Activated CD4-positive, alpha-beta T cell treated with anti-CD3 and anti-CD28 coated beads, Interleukin-2, amount 50 U/mL, for 1 hour (primary cell): ENCODE data around the gene GXYLT1.
"Not testable (repeated sequence)": the region's sequence is repeated elsewhere in the genome, so short reads cannot be mapped to it uniquely, and the experiment has no call there.

Source experiments
- DNase-seq: peaks from one replicate; pipeline ENCODE4 v3.0.0-alpha.2; 2020

GXYLT1 gene

DNA sequence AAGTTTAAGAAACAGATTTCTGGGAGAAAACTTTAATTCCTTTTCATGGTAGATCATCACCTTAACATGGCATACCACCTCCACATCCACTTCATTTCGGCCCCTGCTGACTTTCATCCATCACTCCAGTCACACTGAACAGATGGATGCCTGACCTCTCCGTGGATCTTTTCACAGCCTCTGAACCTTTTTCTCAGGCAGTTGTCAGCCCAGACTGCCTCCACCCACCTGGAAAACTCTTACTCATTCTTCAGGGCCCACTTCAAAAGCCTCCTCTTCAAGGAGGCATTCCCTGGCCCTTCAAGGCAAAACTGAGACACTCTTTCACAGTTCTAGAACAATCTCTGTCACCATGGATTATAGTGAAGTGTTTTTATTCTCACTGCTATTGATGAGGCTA, 52.9 kb downstream of the GXYLT1 start:
- no peak for DNase-seq

DNA sequence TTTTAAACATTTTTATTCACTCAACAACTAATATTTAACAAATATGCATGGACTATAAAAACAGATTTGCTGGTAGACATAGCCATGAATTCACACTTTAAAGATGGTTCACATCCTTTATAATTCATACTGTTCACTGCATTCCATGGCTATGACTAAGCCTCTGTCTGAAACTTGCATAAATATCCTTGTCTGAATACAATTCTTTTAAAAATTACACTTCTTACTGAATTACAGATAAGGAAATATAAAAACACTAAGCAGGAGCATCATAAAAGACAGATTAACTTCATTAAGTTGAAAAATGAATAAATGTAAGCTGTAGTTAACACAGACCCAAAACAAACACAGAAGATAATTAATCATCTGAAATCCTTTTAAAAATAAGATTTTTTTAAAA, 53.8 kb downstream of the GXYLT1 start:
- DNase-seq = no peak

DNA sequence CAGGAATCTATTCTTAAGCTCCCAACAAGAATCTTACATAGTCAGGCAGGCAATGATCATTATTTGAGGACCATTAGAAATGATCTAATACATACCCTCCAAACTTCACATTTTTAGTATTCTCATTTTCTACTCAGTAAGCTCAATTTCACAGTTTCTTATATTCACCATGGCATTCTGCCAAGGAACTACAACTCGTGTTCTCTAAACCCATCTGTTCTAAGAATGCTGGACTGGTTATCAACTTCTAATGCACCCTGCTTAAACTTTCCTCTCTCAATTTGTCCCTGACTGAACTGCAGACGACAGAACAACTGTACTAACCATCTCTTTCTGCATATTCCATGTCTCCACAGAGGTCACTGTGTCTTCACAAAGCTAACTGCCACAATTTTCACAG, 58.6 kb downstream of the GXYLT1 start:
- no peak for DNase-seq

DNA sequence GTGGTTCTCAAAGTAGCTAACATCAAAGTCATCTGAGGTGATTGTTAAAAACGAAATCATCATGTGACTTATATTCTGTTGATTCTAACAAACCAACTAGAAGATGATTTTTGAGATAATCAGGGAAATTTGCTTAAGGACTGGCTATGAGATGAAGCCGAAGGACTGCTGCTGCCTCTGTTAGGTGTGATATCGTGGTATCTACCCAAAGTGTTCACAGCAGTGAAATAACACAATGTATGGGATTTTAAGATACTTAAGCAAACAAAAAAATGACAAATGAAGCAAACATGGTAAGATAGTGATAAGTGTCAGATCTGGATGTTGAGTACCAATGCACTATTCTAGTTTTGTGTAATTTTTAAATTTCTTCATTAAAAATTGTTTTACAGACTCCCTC, 59.1 kb downstream of the GXYLT1 start:
- no peak for DNase-seq

DNA sequence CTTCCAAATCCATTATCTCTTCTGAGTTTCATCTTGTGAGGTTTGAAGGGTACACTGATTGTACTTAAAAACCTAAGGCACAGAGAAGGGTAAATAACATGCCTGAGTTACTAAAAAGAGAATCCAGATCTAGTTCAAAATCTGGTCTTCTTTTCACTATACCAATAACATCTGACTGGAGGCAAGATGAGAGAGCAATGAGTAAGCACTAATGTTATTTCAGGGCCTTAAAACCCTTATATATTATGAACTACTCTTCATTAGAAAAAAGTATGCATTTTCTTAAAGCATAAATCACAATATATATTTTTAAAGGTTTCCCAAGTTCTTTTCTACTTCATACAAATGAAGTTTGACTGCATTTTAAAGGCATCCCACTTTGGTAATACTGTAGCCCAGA, 60.2 kb downstream of the GXYLT1 start:
- DNase-seq = no peak

DNA sequence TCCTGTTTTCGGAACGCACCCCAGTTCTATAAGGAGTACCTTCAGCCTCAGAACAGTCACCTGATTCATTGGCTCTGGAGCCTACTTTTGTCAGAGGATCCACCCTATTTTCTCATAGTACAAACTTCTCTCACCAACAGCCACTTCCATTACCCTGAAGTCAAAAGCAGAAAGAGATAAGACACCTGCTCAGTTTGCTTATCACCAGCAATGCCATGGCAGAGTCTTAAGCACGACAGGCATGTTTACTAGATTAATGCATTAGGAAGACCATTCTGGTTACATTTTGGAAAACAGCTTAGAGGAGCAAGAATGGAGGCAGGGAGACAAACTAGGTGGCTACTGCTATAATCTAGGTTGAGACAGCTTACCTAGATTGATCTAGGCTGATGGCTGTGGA, 67.7 kb downstream of the GXYLT1 start:
- no peak for DNase-seq

DNA sequence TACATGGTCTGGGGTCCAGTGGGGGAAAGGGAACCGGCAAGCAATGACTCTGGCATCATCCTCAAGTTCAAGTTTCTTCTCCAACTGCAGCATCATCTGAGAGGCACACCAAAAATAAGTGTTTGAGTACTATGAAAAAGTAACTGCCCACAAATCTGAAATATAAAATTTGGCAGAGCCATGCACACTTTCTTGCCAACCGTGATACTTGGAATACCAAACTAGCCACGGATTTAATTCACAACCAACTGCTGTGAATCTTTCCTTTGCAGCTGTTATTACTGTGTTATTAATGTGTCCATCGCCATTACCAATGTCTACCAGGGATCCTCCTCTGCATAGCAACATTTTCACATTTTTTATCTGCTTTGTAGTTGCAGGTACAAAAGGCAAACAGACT, 74.6 kb downstream of the GXYLT1 start:
- DNase-seq = no peak

DNA sequence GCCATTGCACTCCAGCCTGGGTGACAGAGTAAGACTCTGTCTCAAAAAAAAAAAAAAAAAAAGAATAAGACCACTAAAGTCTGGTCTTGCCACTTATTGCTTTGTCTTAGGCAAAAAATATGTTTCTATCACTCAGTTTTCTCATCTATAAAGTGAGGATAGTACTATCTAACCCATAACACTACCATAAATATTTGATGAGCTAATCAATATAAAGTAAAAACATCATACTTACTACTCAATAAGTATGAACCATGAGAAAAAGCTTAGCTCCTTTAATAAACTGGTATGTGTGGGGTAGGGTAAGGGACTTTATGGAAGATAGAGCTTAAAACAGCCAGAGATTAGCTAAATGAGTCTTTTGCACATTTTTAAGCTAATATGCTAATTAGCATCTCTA, 85.5 kb downstream of the GXYLT1 start:
- DNase-seq = no peak

DNA sequence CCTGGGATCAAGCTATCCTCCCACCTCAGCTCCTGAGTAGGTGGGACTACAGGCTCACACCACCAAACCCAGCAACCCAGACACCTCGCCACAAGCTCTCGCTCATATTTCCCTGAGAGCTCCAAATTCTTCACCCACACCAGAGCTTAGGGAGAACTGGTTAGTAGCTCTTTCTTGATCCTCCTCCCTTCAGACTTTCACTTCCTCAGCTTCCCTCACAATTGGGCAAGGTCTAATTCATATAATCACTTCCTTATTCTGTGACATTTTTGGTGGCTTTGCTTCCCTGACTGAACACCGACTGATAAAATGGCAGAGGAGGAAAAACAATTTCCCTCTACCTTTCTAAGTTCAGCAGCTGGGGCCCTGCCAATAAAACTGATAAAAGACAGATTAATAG, 88.5 kb downstream of the GXYLT1 start:
- no peak for DNase-seq

DNA sequence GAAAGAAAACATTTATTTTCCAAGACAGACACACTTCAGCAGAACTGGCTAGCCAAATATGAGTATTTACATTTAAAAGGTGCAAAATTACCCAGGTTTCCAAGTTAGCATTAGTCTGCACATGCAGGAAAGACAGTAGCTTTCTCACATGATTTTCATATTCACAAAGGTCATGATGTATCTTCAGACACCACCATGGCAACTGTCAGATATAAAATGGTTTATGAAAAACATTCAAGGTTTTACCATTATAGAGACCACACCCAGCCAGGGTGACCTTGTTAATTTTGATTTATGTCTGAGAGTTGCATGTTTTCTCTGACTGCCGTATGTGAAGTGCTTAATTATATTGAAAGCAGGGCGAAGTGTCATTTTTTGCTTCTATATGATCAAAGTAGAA, 91.2 kb downstream of the GXYLT1 start:
- DNase-seq = no peak

DNA sequence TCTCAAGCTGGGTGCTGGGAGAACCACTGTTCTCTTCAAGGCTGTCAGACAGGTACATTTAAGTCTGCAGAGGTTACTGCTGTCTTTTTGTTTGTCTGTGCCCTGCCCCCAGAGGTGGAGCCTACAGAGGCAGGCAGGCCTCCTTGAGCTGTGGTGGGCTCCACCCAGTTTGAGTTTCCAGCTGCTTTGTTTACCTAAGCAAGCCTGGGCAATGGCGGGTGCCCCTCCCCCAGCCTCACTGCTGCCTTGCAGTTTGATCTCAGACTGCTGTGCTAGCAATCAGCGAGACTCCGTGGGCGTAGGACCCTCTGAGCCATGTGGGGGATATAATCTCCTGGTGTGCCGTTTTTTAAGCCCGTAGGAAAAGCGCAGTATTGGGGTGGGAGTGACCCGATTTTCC, 95.7 kb downstream of the GXYLT1 start:
- DNase-seq = not testable (repeated sequence)

DNA sequence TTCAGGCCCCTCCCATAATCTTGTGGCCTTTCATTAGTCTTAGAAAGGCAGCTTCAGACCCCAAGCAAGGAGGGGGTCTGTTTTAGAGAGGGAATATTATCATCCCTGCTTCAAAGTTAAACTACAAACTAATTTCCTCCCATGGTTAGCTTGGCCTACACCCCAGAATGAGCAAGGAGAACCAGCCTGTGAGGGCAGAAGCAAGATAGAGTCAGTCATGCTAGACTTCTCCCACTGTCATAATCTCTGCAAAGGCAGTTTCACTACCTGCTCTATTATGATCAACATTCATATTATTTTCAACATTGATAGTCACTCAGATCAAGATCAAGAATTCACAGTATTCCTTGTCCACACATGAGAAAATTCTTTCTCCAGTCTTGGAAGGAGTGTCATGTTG, 105.1 kb downstream of the GXYLT1 start:
- no peak for DNase-seq

DNA sequence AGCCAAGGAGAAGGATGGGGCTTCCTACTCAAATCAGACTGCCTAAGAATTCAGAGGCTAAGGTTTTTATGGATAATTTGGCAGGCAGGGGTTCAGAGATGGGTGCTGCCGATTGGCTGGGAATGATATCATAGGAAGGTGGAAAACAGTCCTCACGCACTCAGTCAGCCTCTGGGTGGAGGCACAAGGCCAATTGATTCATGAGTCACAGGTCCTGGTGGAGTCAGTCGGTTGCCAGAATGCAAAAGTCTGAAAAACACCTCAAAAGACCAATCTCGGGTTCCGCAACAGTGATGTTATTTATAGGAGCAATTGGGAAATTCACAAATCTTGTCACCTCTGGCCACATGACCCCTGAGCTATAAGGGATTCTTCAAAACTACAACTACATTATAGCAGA, 105.5 kb downstream of the GXYLT1 start:
- no peak for DNase-seq

DNA sequence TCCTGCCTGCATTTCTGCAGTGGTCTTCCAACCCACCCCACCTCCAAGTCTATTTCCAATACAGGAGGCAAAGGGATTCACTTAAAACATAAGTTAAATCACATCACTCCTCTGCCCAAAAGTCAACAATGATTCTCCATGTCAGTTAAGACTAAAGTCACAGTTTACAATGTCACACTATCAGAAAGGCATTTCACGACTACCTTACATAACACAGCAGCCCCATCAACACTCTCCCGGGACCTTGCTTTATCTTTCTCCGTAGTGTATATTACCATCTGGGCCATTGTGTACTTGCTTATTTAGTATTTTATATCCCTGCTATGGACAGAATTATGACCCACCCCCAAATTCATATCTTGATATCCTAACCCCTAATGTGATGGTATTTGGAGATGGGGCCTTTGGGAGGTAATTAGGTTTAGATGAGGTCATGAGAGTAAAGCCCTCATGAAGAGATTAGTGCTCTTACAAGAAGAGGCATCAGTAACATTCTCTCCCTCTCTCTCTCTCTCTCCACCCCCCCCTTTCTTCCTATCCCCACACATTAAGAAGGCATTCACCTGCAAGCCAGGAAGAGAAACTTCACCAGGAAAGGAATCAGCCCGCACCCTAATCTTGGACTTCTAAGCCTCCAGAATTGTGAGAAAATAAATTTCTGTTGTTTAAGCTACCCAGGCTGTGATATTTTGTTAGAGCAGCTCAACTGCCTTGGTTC, 112.7 kb downstream of the GXYLT1 start:
- DNase-seq = no peak
